Neuronal stem cell (in vitro differentiated cells): ENCODE results near the gene SHKBP1.

Source experiments
- DNase-seq: peaks from one replicate; pipeline ENCODE4 v3.0.0-alpha.2; 2013; ENCODE audit warnings: low spot score
- H2AFZ ChIP-seq: one replicate; pipeline ENCODE4 v1.6.1; 2013; ENCODE audit warnings: mild to moderate bottlenecking, low read length, inconsistent platforms
- H2AK5ac ChIP-seq: 2 replicates; pipeline ENCODE4 v1.6.1; 2013; ENCODE audit warnings: low read depth, mild to moderate bottlenecking, inconsistent platforms, low read length, moderate library complexity, mixed read lengths
- H2BK120ac ChIP-seq: 2 replicates; pipeline ENCODE4 v1.6.1; 2013; ENCODE audit warnings: low read depth, mild to moderate bottlenecking, inconsistent platforms, low read length, moderate library complexity, mixed read lengths
- H2BK12ac ChIP-seq: one replicate; pipeline ENCODE4 v1.6.1; 2013; ENCODE audit warnings: low read length, inconsistent platforms
- H2BK15ac ChIP-seq: 2 replicates; pipeline ENCODE4 v1.6.1; 2013; ENCODE audit warnings: mild to moderate bottlenecking, low read length, inconsistent platforms, mixed read lengths
- H2BK5ac ChIP-seq: one replicate; pipeline ENCODE4 v1.6.1; 2013; ENCODE audit warnings: inconsistent platforms, mild to moderate bottlenecking, low read length, moderate library complexity
- H3K14ac ChIP-seq: one replicate; pipeline ENCODE4 v1.6.1; 2013; ENCODE audit warnings: low read length, inconsistent platforms
- H3K18ac ChIP-seq: 2 replicates; pipeline ENCODE4 v1.6.1; 2013; ENCODE audit warnings: low read length, inconsistent platforms
- H3K23ac ChIP-seq: 2 replicates; pipeline ENCODE4 v1.6.1; 2013; ENCODE audit warnings: low read depth, mild to moderate bottlenecking, mixed read lengths, low read length, inconsistent platforms; ENCODE audit not compliant: poor library complexity
- H3K27ac ChIP-seq: replicated peaks from 3 replicates; pipeline ENCODE4 v1.5.1; 2013; ENCODE audit warnings: low read length, inconsistent platforms
- H3K27me3 ChIP-seq, 3 experiments: 2 replicates each; pipeline ENCODE4 v1.6.1; 2013; ENCODE audit warnings: low read length in 3 of 3, mild to moderate bottlenecking in 2 of 3, inconsistent platforms in 1 of 3, low read depth in 1 of 3, mixed read lengths in 1 of 3, moderate library complexity in 1 of 3; ENCODE audit not compliant: control insufficient read depth in 3 of 3, insufficient read depth in 3 of 3
- H3K36me3 ChIP-seq, 2 donors: replicated peaks in 1 of 2; 2 replicates each; pipeline ENCODE4 v1.6.1; 2013; ENCODE audit warnings: low read length in 2 of 2; ENCODE audit not compliant: control insufficient read depth in 2 of 2, insufficient read depth in 2 of 2
- H3K4ac ChIP-seq: 2 replicates; pipeline ENCODE4 v1.6.1; 2013; ENCODE audit warnings: inconsistent platforms, mild to moderate bottlenecking, low read length, moderate library complexity
- H3K4me1 ChIP-seq, 2 donors: 1 replicate in 1 of 2; 2 replicates in 1 of 2; pipeline ENCODE4 v1.6.1; 2013; ENCODE audit warnings: low read length in 2 of 2, low read depth in 1 of 2; ENCODE audit not compliant: control insufficient read depth in 2 of 2, insufficient read depth in 1 of 2
- H3K4me2 ChIP-seq: one replicate; pipeline ENCODE4 v1.6.1; 2013; ENCODE audit warnings: mild to moderate bottlenecking, low read length, inconsistent platforms; ENCODE audit not compliant: insufficient read depth, poor library complexity, severe bottlenecking
- H3K4me3 ChIP-seq, 2 donors: 2 replicates each; pipeline ENCODE4 v1.5.1; 2013; ENCODE audit warnings: low read length in 2 of 2, mild to moderate bottlenecking in 2 of 2, inconsistent platforms in 1 of 2, moderate library complexity in 1 of 2
- H3K79me1 ChIP-seq: one replicate; pipeline ENCODE4 v1.6.1; 2013; ENCODE audit warnings: low read depth, mild to moderate bottlenecking, inconsistent platforms, low read length, moderate library complexity
- H3K9ac ChIP-seq: one replicate; pipeline ENCODE4 v1.6.1; 2013; ENCODE audit warnings: mild to moderate bottlenecking, low read depth, low read length, inconsistent platforms; ENCODE audit not compliant: poor library complexity
- H3K9me3 ChIP-seq, 2 donors: replicated peaks in 1 of 2; 2 replicates each; pipeline versions ENCODE3 to v1.6.1; 2013; ENCODE audit warnings: low read length in 2 of 2, mild to moderate bottlenecking in 2 of 2, inconsistent platforms in 1 of 2, low read depth in 1 of 2, mixed read lengths in 1 of 2, moderate library complexity in 1 of 2; ENCODE audit not compliant: control insufficient read depth in 2 of 2, insufficient read depth in 1 of 2
- H4K8ac ChIP-seq: one replicate; pipeline ENCODE4 v1.6.1; 2013; ENCODE audit warnings: low read depth, mild to moderate bottlenecking, inconsistent platforms, low read length, moderate library complexity
- H4K91ac ChIP-seq: one replicate; pipeline ENCODE4 v1.6.1; 2013; ENCODE audit warnings: low read length, low read depth, mild to moderate bottlenecking, inconsistent platforms; ENCODE audit not compliant: poor library complexity
- WGBS, 2 donors: extraction: QIAGEN DNeasy Blood & Tissue Kit; methylation state at CpG; one replicate each; pipeline ENCODE4 v1.1.7; 2013; ENCODE audit warnings: missing lambda C conversion rate in 2 of 2, mixed read lengths in 1 of 2; ENCODE audit not compliant: insufficient read length in 2 of 2, insufficient replicate concordance in 1 of 2; ENCODE audit errors: extremely low coverage in 2 of 2; 5-methylcytosine and 5-hydroxymethylcytosine counted together

SHKBP1 gene

GRCh38 chr19:40601134-40601974, 24.7 kb downstream of the SHKBP1 start, which contains the start of gene LTBP4:
LTBP4 (plus strand) TSS chr19:40601369; CDS start chr19:40601388, 19 bp downstream.
- Histone ChIP-seq H3K4ac (no peak within 1 kb of the TSS), H4K91ac (no peak within 1 kb of the TSS), H3K27ac (no peak within 1 kb of the TSS), H2AK5ac (peak within 1 kb of the TSS; percentile 97), H3K4me1 (peaks cover 10 to 36% of the 10 kb centered on the region in 2 donors), H2BK15ac (peak within 1 kb of the TSS; percentile 82), H3K27me3 (peaks cover 0 to 66% (median 8%) of the 10 kb centered on the region in 3 experiments), H2BK12ac (peak within 1 kb of the TSS; percentile 78), H3K4me2 (peak within 1 kb of the TSS; percentile 78), H2BK5ac (no peak within 1 kb of the TSS), H3K79me1 (no peaks in the 10 kb centered on the region), H3K18ac (peak within 1 kb of the TSS; percentile 93), H3K23ac (peak within 1 kb of the TSS; percentile 89), H3K9ac (peak within 1 kb of the TSS; percentile 78), H3K4me3 (peak within 1 kb of the TSS in 1 of 2 donors; percentile 72), H3K14ac (peak within 1 kb of the TSS; percentile 84), H2AFZ (no peak within 1 kb of the TSS), H4K8ac (no peak within 1 kb of the TSS), H2BK120ac (peak within 1 kb of the TSS; percentile 82), H3K36me3 (peaks cover 0 to 51% of the 10 kb centered on the region in 2 donors), H3K9me3 (no peaks in the 10 kb centered on the region)
- WGBS, 2 donors, result no CpG with 5 or more reads among the region's 82 CpGs
- DNase-seq, result no peak

- H3K9me3 ChIP-seq, result no peaks in the 10 kb centered on the region
- no peak overlapping the region for H4K8ac ChIP-seq
- no peak overlapping the region for H2BK120ac ChIP-seq
- no peak overlapping the region for H3K4me3 ChIP-seq
- H3K27me3 ChIP-seq, result peaks cover 0 to 70% (median 8%) of the 10 kb centered on the region in 3 experiments
- peaks cover 10 to 33% of the 10 kb centered on the region in 2 donors for H3K4me1 ChIP-seq
- no peaks in the 10 kb centered on the region for H3K79me1 ChIP-seq
- no peak overlapping the region for H3K4ac ChIP-seq
- WGBS, 2 donors, result no CpG with 5 or more reads among the region's 2 CpGs
- no peak overlapping the region for H3K18ac ChIP-seq
- no peak overlapping the region for H3K9ac ChIP-seq
- H2AK5ac ChIP-seq, result no peak overlapping the region
- no peak overlapping the region for H3K23ac ChIP-seq
- no peak overlapping the region for H3K27ac ChIP-seq
- H2BK12ac ChIP-seq, result no peak overlapping the region
- peaks cover 0 to 59% of the 10 kb centered on the region in 2 donors for H3K36me3 ChIP-seq
- no peak overlapping the region for H3K14ac ChIP-seq
- no peak overlapping the region for H2BK15ac ChIP-seq
- H2AFZ ChIP-seq, result no peak overlapping the region
- DNase-seq, result no peak
- H4K91ac ChIP-seq, result no peak overlapping the region
- peak overlapping the region; percentile 15 for H3K4me2 ChIP-seq
- H2BK5ac ChIP-seq, result no peak overlapping the region
Observed at GRCh38 chr19:40603071-40603388, 26.4 kb downstream of the SHKBP1 start.

GRCh38 chr19:40603389-40604170, 26.9 kb downstream of the SHKBP1 start:
- H3K27me3 ChIP-seq, result peaks cover 0 to 75% (median 8%) of the 10 kb centered on the region in 3 experiments
- peak; percentile 95 for DNase-seq
- H3K18ac ChIP-seq, result peak overlapping the region; percentile 54
- peaks cover 0 to 64% of the 10 kb centered on the region in 2 donors for H3K36me3 ChIP-seq
- H3K79me1 ChIP-seq, result no peaks in the 10 kb centered on the region
- H4K8ac ChIP-seq, result no peak overlapping the region
- no peak overlapping the region for H2AFZ ChIP-seq
- no peak overlapping the region for H2BK15ac ChIP-seq
- no peaks in the 10 kb centered on the region for H3K9me3 ChIP-seq
- H2BK12ac ChIP-seq, result no peak overlapping the region
- H4K91ac ChIP-seq, result no peak overlapping the region
- H2AK5ac ChIP-seq, result no peak overlapping the region
- no CpG with 5 or more reads among the region's 43 CpGs for WGBS, 2 donors
- peak overlapping the region; percentile 76 for H3K23ac ChIP-seq
- peaks cover 10 to 33% of the 10 kb centered on the region in 2 donors for H3K4me1 ChIP-seq
- peak overlapping the region; percentile 1 for H3K9ac ChIP-seq
- no peak overlapping the region for H2BK120ac ChIP-seq
- no peak overlapping the region for H3K14ac ChIP-seq
- H3K4ac ChIP-seq, result no peak overlapping the region
- peak overlapping the region; percentile 8 for H2BK5ac ChIP-seq
- H3K4me3 ChIP-seq, result peak overlapping the region in 1 of 2 donors; percentile 68
- peak overlapping the region; percentile 81 for H3K4me2 ChIP-seq
- peak overlapping the region; percentile 53 for H3K27ac ChIP-seq
